Measurements from ENCODE around the gene MYO3B.

- TF ChIP-seq CTCF (IDR thresholded peaks at IDR 0.05): no peak
- no peak for TF ChIP-seq POLR2A (IDR thresholded peaks at IDR 0.05)
Measured at GRCh38 chr2:170248574-170249393, 70.8 kb downstream of the MYO3B start.
